GM19025 (cell line): ENCODE data around the gene KRTAP4-1.
"Not testable (repeated sequence)": the region's sequence is repeated elsewhere in the genome, so short reads cannot be mapped to it uniquely, and the experiment has no call there.

Source experiments
- ATAC-seq: cut with Tn5 transposase; IDR thresholded peaks from one replicate; pipeline ENCODE4 v1.9.1; 2021; ENCODE audit warnings: mild to moderate bottlenecking, low read depth, moderate library complexity; ENCODE audit not compliant: unreplicated experiment

Gene KRTAP4-1

GRCh38 chr17:41184480-41184961 lies at the start of gene KRTAP4-1:
KRTAP4-1 (minus strand) TSS chr17:41184911; CDS start chr17:41184854, 57 bp downstream.
- ATAC-seq = no peak

- not testable (repeated sequence) for ATAC-seq
Observed at GRCh38 chr17:41232399-41233105, 47.8 kb upstream of the KRTAP4-1 start, which contains the start of gene KRTAP9-3. KRTAP9-3 (plus strand) TSS chr17:41232449; CDS start chr17:41232502, 53 bp downstream.

- ATAC-seq = no peak
Observed at GRCh38 chr17:41231731-41232130, 47.0 kb upstream of the KRTAP4-1 start.

GRCh38 chr17:41230094-41230493 lies 45.4 kb upstream of the KRTAP4-1 start:
- ATAC-seq = no peak

- ATAC-seq = not testable (repeated sequence)
Observed at GRCh38 chr17:41226598-41227095, 41.9 kb upstream of the KRTAP4-1 start, which contains the start of gene KRTAP9-2. KRTAP9-2 (plus strand) TSS chr17:41226648; CDS start chr17:41226655, 7 bp downstream.

- ATAC-seq = no peak
Observed at GRCh38 chr17:41226051-41226450, 41.3 kb upstream of the KRTAP4-1 start.

GRCh38 chr17:41223821-41224220 lies 39.1 kb upstream of the KRTAP4-1 start:
- no peak for ATAC-seq

- no peak for ATAC-seq
Observed at GRCh38 chr17:41215681-41216080, 31.0 kb upstream of the KRTAP4-1 start.

- no peak for ATAC-seq
Observed at GRCh38 chr17:41212524-41213169, 27.9 kb upstream of the KRTAP4-1 start.

GRCh38 chr17:41211845-41212466 lies 27.2 kb upstream of the KRTAP4-1 start:
- ATAC-seq = no peak

- ATAC-seq = no peak
Observed at GRCh38 chr17:41199421-41200078, 14.8 kb upstream of the KRTAP4-1 start.

- no peak for ATAC-seq
Observed at GRCh38 chr17:41196068-41196467, 11.4 kb upstream of the KRTAP4-1 start.

GRCh38 chr17:41190328-41190727 lies 5.6 kb upstream of the KRTAP4-1 start:
- ATAC-seq = no peak

- ATAC-seq = not testable (repeated sequence)
Observed at GRCh38 chr17:41189837-41190318, 5.2 kb upstream of the KRTAP4-1 start, which contains the start of gene KRTAP9-1. KRTAP9-1 (plus strand) TSS chr17:41189887; CDS start chr17:41189887, 0 bp downstream.

GRCh38 chr17:41186872-41187271 lies 2.2 kb upstream of the KRTAP4-1 start:
- ATAC-seq = no peak

- ATAC-seq = no peak
Observed at GRCh38 chr17:41185001-41185400, 290 bp upstream of the KRTAP4-1 start.

- ATAC-seq = no peak
Observed at GRCh38 chr17:41178843-41179616, 5.7 kb downstream of the KRTAP4-1 start.

- no peak for ATAC-seq
Observed at GRCh38 chr17:41178341-41178740, 6.4 kb downstream of the KRTAP4-1 start.

- no peak for ATAC-seq
Observed at GRCh38 chr17:41177727-41178271, 6.9 kb downstream of the KRTAP4-1 start, which contains the start of gene KRTAP4-2. KRTAP4-2 (minus strand) TSS chr17:41178221; CDS start chr17:41178164, 57 bp downstream.
